Activated gamma-delta T cell treated with anti-CD3 and anti-CD28 coated beads, Interleukin-2, amount 50 U/mL, for 16 hours (primary cell): ENCODE results near the gene EFNA3.

Source experiments
- DNase-seq: peaks from one replicate; pipeline ENCODE4 v3.0.0-alpha.2; 2020; ENCODE audit warnings: low read depth

Gene EFNA3, protein sequence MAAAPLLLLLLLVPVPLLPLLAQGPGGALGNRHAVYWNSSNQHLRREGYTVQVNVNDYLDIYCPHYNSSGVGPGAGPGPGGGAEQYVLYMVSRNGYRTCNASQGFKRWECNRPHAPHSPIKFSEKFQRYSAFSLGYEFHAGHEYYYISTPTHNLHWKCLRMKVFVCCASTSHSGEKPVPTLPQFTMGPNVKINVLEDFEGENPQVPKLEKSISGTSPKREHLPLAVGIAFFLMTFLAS

DNA sequence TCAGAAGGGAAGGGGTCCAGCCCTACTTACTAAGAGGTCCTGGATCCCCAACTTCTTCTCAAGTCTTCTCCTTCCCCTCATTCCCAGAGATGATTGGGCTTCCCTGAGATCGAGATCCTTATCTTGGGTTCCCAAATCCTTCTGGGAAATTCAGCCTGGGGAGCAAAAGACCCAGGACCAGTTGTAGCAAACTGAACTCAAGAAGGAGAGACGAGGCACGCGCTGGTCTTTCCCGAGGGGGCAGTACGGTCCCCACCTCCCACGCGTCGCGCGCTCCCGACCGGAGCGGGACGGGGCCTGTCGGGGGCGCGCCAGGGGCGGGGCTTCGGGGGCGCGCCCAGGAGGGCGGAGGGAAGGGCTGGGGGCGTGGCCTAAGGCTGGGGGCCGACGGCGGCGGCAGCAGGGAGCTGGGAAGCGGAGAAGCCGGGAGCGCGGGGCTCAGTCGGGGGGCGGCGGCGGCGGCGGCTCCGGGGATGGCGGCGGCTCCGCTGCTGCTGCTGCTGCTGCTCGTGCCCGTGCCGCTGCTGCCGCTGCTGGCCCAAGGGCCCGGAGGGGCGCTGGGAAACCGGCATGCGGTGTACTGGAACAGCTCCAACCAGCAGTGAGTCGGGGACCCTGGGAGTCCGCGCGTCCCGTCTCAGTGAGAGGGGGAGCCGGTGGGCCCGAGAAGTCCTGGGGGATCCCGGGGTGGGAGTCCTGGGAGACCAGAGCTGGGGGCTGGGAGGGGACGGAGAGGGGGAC lies at the start of gene EFNA3:
EFNA3 (plus strand) TSS at position 369 of the 741 bp plus-strand sequence; CDS start at position 474, 105 bp downstream.
- no peak for DNase-seq

DNA sequence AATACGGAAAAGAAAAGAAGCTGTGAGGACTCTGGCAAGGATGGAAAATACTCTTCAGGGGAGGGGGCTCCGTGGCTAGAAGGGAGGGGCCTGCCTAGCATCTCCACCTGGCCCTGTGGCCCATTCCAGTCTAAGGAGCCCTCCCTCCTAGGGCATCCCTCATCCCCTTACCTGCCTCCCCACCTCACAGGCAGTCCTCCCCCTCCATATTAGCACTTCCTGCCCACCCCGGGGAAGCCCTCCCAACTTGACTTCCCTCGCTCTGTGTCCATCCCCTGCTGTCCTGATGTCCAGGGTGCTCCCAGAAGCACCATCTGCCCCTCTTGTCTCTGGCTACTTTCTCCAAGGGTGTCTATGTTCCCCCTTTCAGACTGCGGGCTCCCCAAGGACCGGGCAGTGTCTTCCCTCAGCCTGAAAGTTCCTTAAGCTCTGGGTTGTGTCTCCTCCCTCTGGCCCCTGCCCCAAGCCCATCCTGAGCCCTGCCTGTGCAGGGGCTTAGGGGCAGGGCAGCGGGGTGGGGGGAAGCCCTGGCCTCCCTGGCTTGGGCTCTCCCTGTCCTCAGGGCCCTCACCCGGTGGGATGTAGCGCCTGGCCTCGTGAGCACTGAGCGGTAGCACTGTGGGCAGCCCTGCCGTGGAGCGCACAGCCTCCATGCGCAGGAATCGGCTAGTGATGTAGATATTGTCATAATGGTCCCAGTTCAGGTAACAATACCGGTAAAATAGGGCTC lies 49.0 kb upstream of the EFNA3 start:
- DNase-seq = no peak

DNA sequence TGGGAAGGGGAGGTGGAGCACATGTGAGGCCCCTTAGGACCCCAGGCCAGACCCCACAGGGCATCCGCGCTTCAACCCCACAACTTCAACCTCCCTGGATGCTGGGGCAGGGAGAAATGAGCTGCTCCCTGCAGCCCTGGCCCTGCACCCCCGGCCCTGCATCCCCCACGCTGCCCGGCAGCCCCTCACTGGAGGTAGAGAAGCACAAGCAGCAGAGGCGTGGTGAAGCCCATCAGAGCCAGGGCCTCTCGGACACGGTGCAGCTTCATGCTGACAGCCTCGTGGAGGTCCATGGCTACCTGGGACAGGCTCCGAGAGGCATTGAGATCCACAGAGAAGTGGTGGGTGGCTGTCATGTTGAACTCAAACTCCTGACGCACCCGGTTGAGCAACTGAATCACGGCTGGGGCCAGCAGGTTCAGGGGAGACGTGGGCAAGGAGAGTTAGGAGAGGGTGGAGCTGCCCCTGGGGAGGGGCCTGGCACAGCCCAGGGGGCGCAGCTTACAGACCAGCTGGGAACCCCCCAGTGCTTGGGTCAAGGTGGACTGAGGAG lies 48.3 kb upstream of the EFNA3 start:
- DNase-seq = no peak

DNA sequence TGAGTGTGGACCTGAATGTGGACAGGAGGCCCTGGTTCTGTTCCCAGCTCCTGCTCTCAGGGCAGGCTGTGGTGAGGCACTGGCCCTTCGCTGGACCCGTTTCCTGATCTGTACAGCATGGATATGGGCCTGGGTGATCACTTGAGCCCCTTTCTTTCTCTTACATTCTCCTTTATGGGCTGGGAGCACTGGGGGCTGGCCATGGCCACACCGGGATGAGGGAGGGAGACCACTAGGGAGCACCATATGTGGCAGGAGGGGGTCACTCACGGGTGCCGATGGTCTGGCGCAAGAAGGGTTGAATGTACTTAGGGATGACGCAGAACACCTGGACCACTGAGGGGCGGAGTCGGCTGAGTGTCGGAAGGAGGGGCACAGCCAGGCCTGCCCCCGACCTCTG lies 47.7 kb upstream of the EFNA3 start:
- no peak for DNase-seq

DNA sequence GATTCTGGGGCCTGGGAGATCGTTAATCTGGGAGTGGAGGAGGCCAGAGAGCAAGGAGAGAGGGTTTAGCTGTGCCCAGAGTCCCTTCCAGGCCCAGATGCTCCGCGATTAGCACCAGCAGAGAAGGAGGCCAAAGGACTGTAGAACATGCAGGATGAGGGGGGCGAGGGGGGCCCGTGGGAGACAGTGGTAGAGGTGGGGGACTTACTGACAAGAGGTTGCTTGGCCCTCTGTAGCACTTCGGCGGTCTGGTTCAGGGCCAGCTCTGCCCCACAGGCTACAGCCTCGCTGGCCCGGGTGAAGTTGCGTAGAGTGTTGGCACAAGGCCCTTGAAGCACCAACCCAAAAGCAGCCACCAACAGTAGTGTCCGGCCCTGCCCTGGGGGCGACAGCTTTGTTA lies 45.8 kb upstream of the EFNA3 start:
- no peak for DNase-seq

DNA sequence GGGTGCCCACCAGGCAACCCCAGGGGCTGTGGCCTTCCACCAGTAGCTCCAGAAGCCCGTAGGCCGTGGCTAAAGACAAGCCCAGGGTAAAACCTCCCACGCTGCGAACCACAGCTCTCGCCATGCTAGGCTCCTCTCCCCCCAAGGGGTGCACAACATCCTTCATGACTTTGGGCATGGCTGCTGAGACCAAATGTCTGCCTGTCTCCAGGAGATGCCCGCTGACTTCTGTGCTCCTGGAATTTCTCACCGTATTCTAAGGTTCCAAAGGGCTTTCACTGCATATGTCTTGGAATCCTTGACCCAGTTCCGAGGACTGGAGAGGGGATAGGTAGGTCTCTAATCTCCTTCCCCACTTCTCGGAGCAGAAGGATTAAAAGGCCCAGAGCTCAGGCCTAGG lies 45.1 kb upstream of the EFNA3 start, which contains the start of the genes DCST1 and DCST2:
DCST1 (plus strand) TSS at position 301 of the 400 bp plus-strand sequence. CDS start 213 bp downstream, outside the sequence.
DCST2 (minus strand) TSS at position 258 of the 400 bp plus-strand sequence; CDS start at position 178, 80 bp downstream.
- DNase-seq = no peak

DNA sequence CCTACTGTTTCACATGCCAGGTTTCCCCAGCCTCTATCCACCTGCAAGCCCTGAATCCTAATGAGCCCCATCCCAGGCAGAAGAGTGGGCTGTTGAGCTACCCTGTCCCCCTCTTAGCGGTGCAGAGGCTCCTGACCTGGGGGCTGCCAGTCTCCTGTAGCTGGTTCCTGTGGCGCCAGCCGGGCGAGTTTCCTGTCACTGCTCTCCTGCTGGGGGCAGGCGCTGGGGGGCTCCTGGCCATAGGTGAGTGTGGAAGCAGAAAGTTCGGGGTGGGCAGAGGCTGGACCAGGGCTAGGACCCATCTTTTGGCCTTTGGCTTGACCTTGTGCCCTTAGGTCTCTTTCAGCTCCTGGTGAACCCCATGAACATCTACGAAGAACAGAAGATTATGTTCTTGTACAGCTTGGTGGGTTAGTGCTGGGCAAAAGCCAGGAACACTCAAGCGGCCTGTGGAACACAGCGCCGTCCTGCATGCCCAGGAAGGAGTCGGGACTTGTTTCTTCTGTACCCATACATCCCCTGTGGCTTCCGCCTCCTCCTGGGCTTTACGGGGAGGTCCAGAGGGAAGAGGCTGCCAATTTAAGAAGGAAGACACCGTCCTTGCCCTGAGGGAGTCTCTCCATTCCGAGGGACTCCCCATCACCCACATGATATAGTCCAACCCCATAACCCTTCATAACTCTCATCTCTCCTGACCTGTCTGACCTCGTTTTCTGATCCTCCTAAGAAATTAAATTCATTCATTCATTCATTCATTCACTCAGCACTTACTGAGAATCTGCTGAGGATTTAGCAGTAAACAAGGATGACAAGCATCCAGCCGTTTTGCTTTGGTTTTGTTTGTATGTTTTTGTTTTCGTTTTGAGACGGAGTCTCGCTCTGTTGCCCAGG lies 44.1 kb upstream of the EFNA3 start:
- no peak for DNase-seq

DNA sequence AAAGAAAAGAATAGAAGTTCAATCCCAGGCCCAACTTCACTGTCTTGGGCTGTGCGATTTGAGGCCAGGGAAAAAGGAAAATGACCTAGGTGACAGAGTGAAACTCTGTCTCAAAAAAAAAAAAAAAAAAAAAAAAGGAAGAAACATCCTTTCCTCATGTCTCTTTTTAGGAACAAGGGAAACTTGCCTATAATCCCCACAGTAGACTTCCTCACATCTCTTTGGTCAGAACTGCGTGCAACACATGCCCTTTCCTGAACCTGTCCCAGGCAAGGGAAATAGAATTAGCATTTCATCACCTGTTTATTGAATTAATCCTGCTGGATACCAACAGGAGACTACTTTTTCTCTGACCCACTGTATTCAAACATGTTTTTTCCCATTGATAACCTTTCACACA lies 42.7 kb upstream of the EFNA3 start:
- DNase-seq = no peak

DNA sequence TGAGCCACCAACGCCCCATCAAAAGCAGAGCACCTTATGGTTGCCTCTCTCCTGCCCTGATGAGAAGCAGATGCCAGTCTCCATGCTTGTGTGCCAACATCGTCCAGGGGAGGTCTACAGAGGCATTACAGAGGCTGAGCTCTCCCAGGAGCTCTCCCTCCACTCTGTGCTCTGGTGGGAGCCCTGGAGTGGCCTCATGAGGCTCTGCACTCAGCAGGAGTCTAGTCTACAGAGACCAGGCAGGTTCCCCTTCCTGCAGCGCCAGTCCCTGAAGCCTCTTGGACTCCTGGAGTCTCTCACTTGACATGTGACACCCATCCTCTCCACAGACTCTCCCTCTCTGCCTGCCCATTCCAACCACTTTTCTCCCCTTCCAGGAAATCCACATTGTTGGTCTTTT lies 41.6 kb upstream of the EFNA3 start:
- DNase-seq = no peak

DNA sequence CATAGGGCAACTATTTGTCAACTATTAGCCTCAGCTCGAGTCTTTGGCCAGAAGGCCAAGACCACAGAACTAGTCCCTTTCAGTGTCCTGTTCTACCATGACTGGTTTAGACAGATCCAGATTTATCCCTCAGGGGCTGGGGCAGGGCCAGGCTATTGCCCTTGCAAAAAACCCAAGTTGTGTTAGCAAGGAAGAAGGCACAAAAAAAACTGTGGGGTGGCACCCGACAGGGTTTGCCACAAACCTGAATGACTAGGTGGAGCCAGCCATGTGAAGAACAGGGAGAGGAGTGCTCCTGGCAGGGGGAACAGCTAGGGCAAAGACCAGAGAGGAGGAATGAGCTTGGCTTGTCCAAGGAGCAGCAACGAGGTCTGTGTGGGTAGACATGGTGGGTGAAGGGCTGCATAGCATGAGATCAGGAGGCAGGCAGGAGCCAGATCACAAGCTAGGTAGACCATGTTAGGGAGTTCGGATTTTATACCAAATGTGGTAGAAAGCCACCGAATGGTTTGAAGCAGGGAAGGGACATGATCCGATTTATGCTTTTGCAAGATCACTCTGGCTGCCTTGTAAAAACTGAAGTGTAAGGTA lies 40.7 kb upstream of the EFNA3 start:
- no peak for DNase-seq

DNA sequence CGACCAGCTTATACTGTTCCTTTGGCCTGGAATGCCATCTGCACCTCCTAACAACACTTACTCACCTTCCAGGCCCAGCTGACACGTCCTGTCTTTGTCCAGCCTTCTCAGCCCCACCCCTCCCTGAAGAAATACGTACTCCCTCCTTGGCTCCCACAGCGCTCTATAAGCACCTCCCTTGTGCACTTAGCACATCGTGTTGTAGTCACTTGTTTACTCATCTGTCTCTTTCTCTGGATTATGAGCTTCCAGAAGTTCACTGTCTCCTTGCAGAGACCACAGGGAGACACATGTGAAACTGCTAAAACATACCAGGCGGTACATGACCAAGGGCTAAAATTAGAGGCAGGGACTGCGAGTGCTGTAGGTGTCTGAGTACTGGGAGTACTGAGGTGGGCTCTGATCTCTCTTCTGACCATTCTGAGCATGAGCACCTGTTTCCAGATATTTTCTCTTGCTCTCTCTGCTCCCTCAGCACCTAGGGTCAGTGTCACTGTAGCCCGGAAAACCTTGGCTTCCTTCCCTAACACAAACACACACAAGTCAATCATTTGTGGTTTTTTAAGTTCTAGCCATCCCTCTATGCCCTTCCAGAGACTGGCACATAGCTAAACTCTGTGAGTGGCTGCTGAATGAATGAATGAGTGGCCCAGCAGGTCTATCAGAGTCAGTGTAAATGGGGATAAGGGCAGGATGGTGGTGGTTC lies 39.9 kb upstream of the EFNA3 start:
- no peak for DNase-seq

DNA sequence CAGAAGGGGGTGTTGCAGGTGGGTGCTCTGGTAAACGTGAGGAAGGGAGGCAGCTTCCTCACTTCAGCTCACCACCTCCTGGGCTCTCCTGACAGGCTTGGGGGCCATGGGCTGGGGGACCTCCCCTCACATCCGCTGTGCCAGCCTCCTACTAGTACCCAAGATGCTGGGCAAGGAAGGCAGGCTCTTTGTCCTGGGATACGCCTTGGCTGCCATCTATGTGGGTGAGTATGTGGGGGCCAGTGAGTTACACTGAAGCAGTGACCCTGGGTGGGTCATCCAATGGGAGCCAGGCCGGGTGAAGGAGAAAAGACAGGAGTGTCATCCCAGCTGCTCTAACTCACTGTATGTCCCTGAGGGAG lies 39.3 kb upstream of the EFNA3 start:
- no peak for DNase-seq

DNA sequence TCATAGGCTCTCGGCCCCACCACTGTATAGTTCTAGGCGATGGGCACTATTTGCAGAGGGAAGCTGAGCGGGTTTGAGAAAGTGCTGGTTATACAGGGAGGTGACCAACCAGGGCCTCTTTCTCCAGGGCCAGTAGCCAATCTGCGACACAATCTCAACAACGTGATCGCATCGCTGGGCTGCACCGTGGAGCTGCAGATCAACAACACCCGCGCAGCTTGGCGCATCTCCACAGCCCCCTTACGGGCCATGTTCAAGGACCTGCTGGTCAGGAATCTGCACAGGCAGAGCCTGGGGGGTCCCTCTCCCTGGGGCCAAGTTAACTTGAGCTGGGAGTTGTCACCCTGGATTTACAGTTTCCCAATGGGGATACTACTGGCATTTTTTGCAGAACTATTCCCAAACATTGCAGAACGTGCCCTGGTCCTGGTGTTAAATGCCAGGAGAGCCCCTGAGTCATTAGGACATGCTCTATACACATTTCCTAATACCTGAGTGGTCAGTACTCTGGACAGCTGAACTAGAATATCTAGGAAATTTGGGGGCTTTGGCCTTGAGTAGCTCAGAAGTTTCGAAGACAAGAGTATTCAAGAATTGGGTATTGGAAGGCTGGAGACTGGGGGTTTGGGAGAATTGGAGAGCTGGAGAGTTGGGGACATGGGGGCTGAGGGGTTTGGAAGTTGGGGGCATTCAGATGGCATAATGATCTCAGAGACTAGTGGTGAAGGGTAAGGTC lies 38.1 kb upstream of the EFNA3 start:
- DNase-seq = no peak

DNA sequence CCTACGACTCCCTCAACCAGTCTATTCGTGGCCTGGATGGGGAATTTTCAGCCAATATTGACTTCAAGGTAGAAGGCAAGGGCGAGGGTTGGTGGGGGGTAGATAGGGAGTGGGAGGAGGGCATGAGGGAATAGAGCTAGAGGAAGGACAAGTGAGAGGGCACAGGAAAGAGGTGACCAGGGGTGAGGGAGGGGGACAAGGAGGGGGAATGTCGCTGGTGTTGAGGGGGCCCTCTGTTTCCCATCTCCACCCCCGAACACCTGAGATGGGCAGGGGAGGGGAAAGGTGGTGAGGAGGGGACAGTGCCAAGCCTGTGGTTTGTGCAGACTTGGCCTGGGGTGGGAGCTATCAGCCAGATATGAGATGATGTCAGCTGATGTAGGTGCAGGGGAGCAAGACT lies 35.8 kb upstream of the EFNA3 start:
- DNase-seq = no peak

DNA sequence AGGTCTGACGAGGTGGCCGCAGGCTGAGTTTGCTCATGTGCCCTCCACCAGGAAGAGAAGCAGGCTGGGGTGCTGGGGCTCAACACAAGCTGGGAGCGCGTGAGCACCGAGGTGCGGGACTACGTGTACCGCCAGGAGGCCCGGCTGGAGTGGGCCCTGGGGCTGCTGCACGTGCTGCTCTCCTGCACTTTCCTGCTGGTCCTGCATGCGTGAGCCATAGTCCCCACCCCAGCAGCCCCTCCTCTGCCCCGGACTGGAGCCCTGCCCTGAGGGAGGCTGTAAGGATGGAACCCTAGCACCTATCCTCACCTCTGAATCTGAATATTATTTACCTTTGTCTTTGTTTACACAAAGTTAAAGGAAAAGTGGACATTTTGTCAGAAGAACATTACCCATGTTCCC lies 35.3 kb upstream of the EFNA3 start:
- no peak for DNase-seq

DNA sequence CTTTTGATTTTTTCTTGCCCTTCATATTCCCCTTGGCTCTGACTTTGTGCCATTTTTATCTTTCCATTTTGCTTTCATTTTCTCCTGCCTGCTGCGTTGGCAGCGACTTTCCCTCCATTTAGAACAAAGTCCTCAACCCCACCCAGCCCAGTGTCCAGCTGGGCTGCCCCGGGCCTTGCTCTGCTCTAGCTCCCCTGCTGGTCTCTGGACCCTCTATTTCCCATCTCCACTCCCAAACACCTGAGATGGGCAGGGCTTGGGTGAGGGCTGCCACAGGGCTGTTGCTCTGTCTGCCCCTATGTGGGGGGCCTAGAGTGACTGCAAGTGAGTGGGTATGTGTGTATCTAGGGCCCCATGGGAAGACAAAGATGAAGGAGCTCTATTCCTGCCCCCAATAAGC lies 34.8 kb upstream of the EFNA3 start:
- no peak for DNase-seq

DNA sequence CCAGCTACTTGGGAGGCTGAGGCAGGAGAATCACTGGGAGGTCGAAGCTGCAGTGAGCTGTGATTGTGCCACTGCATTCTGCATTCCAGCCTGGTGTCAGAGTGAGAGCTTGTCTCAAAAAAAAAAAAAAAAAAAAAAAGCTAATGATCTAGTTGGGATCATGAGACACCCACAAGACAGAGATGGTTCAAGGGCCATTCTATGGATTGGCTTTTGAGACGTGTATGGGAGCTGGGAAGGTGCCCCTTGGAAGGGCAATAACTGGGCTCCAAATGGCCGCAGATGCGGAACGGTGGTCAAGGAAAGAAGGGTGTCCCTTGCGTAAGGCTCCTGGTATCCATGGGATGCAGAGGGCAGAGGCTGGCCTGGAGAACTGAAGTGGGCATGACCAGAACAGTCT lies 34.3 kb upstream of the EFNA3 start:
- no peak for DNase-seq

DNA sequence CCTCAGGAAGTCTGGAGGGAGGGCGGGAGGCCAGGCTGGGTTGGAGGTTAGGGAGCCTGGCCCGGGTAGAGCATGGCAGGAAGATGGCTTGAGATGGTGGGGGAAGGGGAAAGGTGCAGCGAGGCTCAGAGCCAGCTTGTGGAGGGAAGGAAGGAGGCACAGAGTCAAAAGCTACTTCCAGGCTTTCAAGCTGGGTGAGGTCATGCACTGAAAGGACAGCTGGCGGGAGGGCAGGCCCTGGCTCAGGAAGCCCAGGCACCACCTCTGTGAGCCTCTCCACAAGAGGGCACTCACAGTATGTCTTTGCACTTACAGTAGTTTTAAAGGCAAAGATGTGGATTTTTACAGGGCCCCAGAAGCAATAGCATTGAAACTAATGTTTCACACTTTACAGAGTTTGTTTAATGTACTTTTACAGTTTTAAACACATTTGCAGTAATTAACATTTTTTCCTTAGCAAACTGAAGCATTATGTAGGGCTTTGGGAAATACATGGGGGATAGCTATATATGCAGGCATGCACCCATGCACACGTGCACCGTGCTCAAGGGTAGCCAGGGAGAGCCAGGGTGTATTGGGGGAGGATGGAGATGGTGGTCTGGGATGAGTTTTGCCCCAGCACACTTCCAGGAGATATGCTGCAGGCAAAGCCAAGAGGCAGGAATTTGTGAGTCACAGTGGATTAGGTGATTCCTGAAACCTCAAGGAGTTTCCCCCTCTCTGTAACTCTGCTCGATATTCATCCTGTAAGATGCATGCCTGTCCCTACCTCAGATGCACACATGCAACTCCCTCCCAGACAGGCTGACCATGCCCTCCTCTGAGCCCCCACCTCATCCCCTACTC lies 33.6 kb upstream of the EFNA3 start:
- peak; percentile 46 for DNase-seq
